HCT116 (cell line): ENCODE measurements around the gene TCEA3.

Source experiments
- CBX3 ChIP-seq: IDR thresholded peaks from 2 replicates; pipeline ENCODE4 v1.6.1; 2012; ENCODE audit warnings: low read depth
- CEBPB ChIP-seq: IDR thresholded peaks from 2 replicates; pipeline ENCODE4 v1.6.1; 2012; ENCODE audit warnings: low read depth
- CTCF ChIP-seq, 3 experiments: fragments of 200-600 bp in 1 of 3; sonication (generic) in 1 of 3; IDR thresholded peaks in 2 of 3; conservative IDR thresholded peaks in 1 of 3; 2 replicates each; pipeline ENCODE4 v1.5.1; 2012 to 2017; ENCODE audit warnings: low read depth in 2 of 3, low read length in 2 of 3, antibody characterized with exemption in 1 of 3, borderline replicate concordance in 1 of 3, control low read depth in 1 of 3, mild to moderate bottlenecking in 1 of 3, mixed read lengths in 1 of 3, mixed run types in 1 of 3, moderate library complexity in 1 of 3; ENCODE audit not compliant: insufficient read depth in 1 of 3
- EGR1 ChIP-seq: IDR thresholded peaks from 2 replicates; pipeline ENCODE4 v1.6.1; 2012; ENCODE audit warnings: low read depth
- EZH2 ChIP-seq: fragments of 200-600 bp; sonication (generic); IDR thresholded peaks from 2 replicates; pipeline ENCODE4 v1.6.1; 2017; ENCODE audit warnings: antibody characterized with exemption, mixed run types
- EZH2phosphoT487 ChIP-seq: fragments of 200-600 bp; IDR thresholded peaks from 2 replicates; pipeline ENCODE4 v1.6.1; 2018; ENCODE audit warnings: antibody characterized with exemption, borderline replicate concordance
- JUND ChIP-seq: IDR thresholded peaks from 2 replicates; pipeline ENCODE4 v1.6.1; 2012

DNA sequence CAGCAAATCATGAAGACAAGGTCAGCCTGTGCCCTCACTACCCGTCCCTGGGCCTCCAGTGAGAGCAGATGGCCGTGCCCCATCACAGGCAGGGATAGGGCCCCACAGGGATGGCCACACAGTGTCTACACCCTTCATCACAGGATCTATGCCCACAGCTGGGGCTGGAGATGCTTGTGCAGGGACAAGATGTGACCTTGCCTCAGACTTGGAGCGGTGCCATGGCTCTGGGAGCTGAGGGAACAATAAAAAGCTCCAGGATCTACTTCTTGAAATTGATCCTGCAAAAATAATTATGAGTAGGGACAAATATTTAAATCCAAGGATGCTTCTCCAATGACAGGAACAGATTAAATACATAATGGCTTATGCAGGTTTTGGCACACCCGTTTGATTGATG, 25.4 kb upstream of the TCEA3 start:
- TF ChIP-seq CTCF (IDR thresholded peaks at IDR 0.05 in 2 of 3, conservative IDR thresholded peaks at IDR 0.05 in 1 of 3; ENCODE audit: borderline replicate concordance in 1 of 3, insufficient read depth in 1 of 3, low read depth in 2 of 3, low read length in 2 of 3) (no peak), EZH2 (no peak), CBX3 (no peak), EGR1 (no peak), JUND (no peak), EZH2phosphoT487 (no peak), CEBPB (no peak)
